A673 (cell line): ENCODE results near the gene RNF17. TPM values are rescaled to one million over a fixed set of nuclear protein-coding genes. Genes with fewer than 3 reads are reported as not detected.

Experiments
- BruUV-seq: library from RNA; stranded (reverse); fragments of 400-500 nt; replicated peaks from 2 replicates; lab custom pipeline; 2021; lab: Mats Ljungman, UMichigan
- CTCF ChIA-PET: fragments of 300-600 bp; sonication (Branson Sonifier 250); formaldehyde crosslinking; loops from one replicate; lab custom pipeline; 2022; ENCODE audit warnings: antibody characterized with exemption; lab: Charles Lee
- POLR2A ChIA-PET: fragments of 300-600 bp; sonication (Branson Sonifier 250); formaldehyde crosslinking; loops from one replicate; lab custom pipeline; 2022; ENCODE audit warnings: antibody characterized with exemption; ENCODE audit not compliant: low non-redundant PET; lab: Charles Lee
- DNase-seq: peaks from one replicate; pipeline ENCODE4 v3.0.0-alpha.2; 2015; ENCODE audit warnings: low spot score
- H3K27ac ChIP-seq: fragments of 200-600 bp; sonication (generic); 2 replicates; pipeline ENCODE4 v1.5.1; 2016; ENCODE audit warnings: mixed run types, low read depth, mild to moderate bottlenecking, mixed read lengths, antibody characterized with exemption, low read length; ENCODE audit not compliant: poor library complexity, severe bottlenecking
- H3K27me3 ChIP-seq: fragments of 200-600 bp; sonication (generic); replicated peaks from 2 replicates; pipeline ENCODE4 v1.6.1; 2017; ENCODE audit warnings: mixed run types, low read depth, mild to moderate bottlenecking, mixed read lengths, antibody characterized with exemption, low read length; ENCODE audit not compliant: insufficient read depth, poor library complexity
- H3K36me3 ChIP-seq: fragments of 200-600 bp; sonication (generic); 2 replicates; pipeline ENCODE4 v1.6.1; 2016; ENCODE audit warnings: mixed run types, mild to moderate bottlenecking, mixed read lengths, antibody characterized with exemption, low read length; ENCODE audit not compliant: insufficient read depth, poor library complexity, severe bottlenecking
- H3K4me1 ChIP-seq: fragments of 200-600 bp; sonication (generic); 2 replicates; pipeline ENCODE4 v1.6.1; 2017; ENCODE audit warnings: mixed run types, mild to moderate bottlenecking, mixed read lengths, antibody characterized with exemption, low read length; ENCODE audit not compliant: insufficient read depth, poor library complexity, severe bottlenecking
- H3K4me3 ChIP-seq: fragments of 200-600 bp; sonication (generic); 2 replicates; pipeline ENCODE4 v1.5.1; 2016; ENCODE audit warnings: low read depth, mixed run types, mild to moderate bottlenecking, mixed read lengths, low read length; ENCODE audit not compliant: poor library complexity, severe bottlenecking
- H3K9me3 ChIP-seq: fragments of 200-600 bp; sonication (generic); 2 replicates; pipeline ENCODE4 v1.6.1; 2016; ENCODE audit warnings: mixed run types, low read depth, mild to moderate bottlenecking, mixed read lengths, antibody characterized with exemption, low read length; ENCODE audit not compliant: poor library complexity, severe bottlenecking
- EZH2 ChIP-seq: fragments of 200-600 bp; sonication (generic); IDR thresholded peaks from 2 replicates; pipeline ENCODE4 v1.6.1; 2017; ENCODE audit warnings: borderline replicate concordance, low read depth, mild to moderate bottlenecking, mixed read lengths, antibody characterized with exemption, low read length; ENCODE audit not compliant: poor library complexity, severe bottlenecking
- intact Hi-C: fragments of 100-400 bp; cut with micrococcal nuclease; formaldehyde crosslinking; loops from one replicate; pipeline ENCODE4 v1.10.0; 2022; ENCODE audit not compliant: unreplicated experiment
- total RNA-seq: library from RNA; stranded (reverse); gene quantifications from 2 replicates; pipeline ENCODE4 v1.2.3, GENCODE V29; 2021
- TF ChIP-seq, protein P1 (sequence below): fragments of 300-800, 200-600 bp; sonication (generic); conservative IDR thresholded peaks from 2 replicates; pipeline ENCODE4 v1.5.1; 2017; ENCODE audit warnings: low read depth, mild to moderate bottlenecking, antibody characterized with exemption, low read length, moderate library complexity, mixed read lengths

RNF17 gene
- total RNA-seq, 1 experiment from 2014 or later = not detected

DNA sequence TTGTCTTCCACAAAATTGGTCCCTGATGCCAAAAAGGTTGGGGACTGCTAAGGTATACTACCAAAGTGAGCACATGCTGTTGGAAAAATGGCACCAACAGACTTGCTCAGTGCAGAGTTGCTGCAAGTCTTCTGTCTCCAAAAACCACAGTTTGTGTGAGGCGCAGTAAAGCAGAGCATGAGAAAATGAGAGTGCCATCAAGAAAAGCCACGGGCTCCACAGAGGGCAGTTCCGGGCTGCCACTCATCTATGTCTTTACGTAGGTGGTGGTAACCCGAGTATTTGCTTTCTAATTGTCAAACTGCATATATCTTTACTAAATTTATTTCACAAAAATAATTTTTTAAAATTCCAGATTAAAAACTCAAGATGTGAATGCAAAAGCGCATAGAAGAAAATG, 123.8 kb downstream of the RNF17 start:
- Histone ChIP-seq H3K36me3 (peaks cover 15% of the 10 kb centered on the region), H3K27me3 (no peaks in the 10 kb centered on the region), H3K4me3 (no peak overlapping the region), H3K27ac (no peak overlapping the region), H3K4me1 (no peaks in the 10 kb centered on the region), H3K9me3 (no peaks in the 10 kb centered on the region)
- CTCF ChIA-PET = no interaction called here
- POLR2A ChIA-PET = no interaction called here
- TF ChIP-seq EZH2 = no peak
- TF ChIP-seq, protein P1, sequence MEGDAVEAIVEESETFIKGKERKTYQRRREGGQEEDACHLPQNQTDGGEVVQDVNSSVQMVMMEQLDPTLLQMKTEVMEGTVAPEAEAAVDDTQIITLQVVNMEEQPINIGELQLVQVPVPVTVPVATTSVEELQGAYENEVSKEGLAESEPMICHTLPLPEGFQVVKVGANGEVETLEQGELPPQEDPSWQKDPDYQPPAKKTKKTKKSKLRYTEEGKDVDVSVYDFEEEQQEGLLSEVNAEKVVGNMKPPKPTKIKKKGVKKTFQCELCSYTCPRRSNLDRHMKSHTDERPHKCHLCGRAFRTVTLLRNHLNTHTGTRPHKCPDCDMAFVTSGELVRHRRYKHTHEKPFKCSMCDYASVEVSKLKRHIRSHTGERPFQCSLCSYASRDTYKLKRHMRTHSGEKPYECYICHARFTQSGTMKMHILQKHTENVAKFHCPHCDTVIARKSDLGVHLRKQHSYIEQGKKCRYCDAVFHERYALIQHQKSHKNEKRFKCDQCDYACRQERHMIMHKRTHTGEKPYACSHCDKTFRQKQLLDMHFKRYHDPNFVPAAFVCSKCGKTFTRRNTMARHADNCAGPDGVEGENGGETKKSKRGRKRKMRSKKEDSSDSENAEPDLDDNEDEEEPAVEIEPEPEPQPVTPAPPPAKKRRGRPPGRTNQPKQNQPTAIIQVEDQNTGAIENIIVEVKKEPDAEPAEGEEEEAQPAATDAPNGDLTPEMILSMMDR = no peak
- intact Hi-C loops = no loop called here
- no peak for DNase-seq
- BruUV-seq = no TSS peak

DNA sequence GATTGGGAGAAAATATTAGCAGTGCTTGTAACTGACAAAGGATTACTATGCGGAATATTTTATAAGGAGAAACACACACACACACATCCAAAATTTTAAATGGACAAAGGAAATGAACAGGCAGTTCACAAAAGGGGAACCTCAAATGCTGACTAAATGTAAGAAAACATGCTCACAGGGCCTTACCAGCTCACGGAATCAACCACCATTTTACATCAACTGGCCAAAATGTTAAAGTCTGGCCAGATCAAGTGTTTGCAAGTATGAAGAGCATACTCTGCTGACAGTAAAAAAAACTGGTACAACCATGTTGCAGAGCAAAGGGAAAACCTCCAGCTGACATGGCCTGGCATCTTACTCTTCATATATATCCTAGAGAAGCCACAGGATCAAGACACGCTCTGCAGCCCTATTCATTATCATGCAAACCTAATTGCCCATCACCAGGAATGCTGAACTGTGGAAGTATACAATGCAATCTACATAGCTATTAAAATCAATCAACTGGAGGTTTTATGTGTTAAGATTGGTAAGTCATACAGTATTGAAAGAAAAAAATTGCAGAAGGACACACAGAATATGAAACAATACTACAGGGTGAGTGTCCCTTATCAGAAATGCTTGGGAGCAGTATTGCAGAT, 124.4 kb downstream of the RNF17 start:
- H3K36me3 ChIP-seq = peaks cover 15% of the 10 kb centered on the region
- ChIA-PET POLR2A (no interaction called here), CTCF (no interaction called here)
- H3K27ac ChIP-seq = no peak overlapping the region
- TF ChIP-seq, protein P1 = no peak
- TF ChIP-seq EZH2 = no peak
- no peak for DNase-seq
- no peak overlapping the region for H3K4me3 ChIP-seq
- intact Hi-C loops = no loop called here
- H3K27me3 ChIP-seq = no peaks in the 10 kb centered on the region
- no TSS peak for BruUV-seq
- no peaks in the 10 kb centered on the region for H3K9me3 ChIP-seq
- no peaks in the 10 kb centered on the region for H3K4me1 ChIP-seq

DNA sequence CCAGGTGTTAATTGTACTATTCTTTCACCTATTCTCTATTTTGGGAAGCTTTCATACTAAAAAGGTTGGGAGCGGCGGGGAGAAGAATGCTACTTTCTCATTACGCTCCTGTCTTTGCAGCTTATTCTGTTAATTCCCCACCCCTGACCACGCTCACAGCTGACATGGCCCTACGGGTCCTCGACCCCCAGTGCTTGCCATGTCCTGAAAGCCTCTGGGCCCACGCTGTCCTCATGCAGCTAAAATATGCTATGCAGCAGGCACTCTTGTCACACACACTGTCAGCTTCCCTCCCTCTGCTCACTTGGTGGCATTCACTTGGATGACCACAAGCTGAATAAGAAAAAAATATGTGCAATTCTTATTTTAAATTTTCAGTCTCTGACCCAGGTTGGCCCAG, 126.3 kb downstream of the RNF17 start:
- no TSS peak for BruUV-seq

More for the DNA sequence above, 126.3 kb downstream of the RNF17 start:
- Histone ChIP-seq H3K27ac (no peak overlapping the region), H3K4me1 (no peaks in the 10 kb centered on the region), H3K27me3 (no peaks in the 10 kb centered on the region), H3K4me3 (no peak overlapping the region), H3K36me3 (peaks cover 10% of the 10 kb centered on the region), H3K9me3 (no peaks in the 10 kb centered on the region)
- ChIA-PET CTCF (no interaction called here), POLR2A (no interaction called here)
- intact Hi-C loops = no loop called here
- DNase-seq = no peak
- TF ChIP-seq, protein P1 = no peak
- TF ChIP-seq EZH2 = no peak
